Upper lobe of left lung (tissue), 6 donors: ENCODE results near the gene DUSP6. TPM values are rescaled to one million over a fixed set of nuclear protein-coding genes. Genes with fewer than 3 reads are reported as not detected.

ENCODE experiments used
- ATAC-seq, 2 donors: fragments of 200-7000 bp; cut with Tn5 transposase; one replicate each; pipeline ENCODE4 v1.9.1; 2022; ENCODE audit warnings: mild to moderate bottlenecking in 2 of 2, moderate library complexity in 2 of 2; ENCODE audit not compliant: low FRiP score in 2 of 2
- DNase-seq, 2 donors: peaks; one replicate each; pipeline ENCODE4 v3.0.0-alpha.2; 2019 to 2020
- H3K27ac ChIP-seq, 4 donors: fragments of 200-600 bp; sonication (generic); one replicate each; pipeline ENCODE4 v1.5.1; 2016 to 2019
- H3K27me3 ChIP-seq, 4 donors: fragments of 200-600 bp; sonication (generic); one replicate each; pipeline ENCODE4 v1.5.1; 2017 to 2019
- H3K36me3 ChIP-seq, 4 donors: fragments of 200-600 bp; sonication (generic); one replicate each; pipeline ENCODE4 v1.5.1; 2016 to 2019
- H3K4me1 ChIP-seq, 4 donors: fragments of 200-600 bp; sonication (generic); one replicate each; pipeline ENCODE4 v1.5.1; 2018 to 2019
- H3K4me3 ChIP-seq, 4 donors: fragments of 200-600 bp; sonication (generic); one replicate each; pipeline ENCODE4 v1.5.1; 2017 to 2019; ENCODE audit warnings: mild to moderate bottlenecking in 2 of 4, moderate library complexity in 1 of 4
- H3K9me3 ChIP-seq, 4 donors: fragments of 200-600 bp; sonication (generic); one replicate each; pipeline ENCODE4 v1.5.1; 2018 to 2019
- EP300 ChIP-seq, 4 donors: sonication (generic); formaldehyde crosslinking; IDR thresholded peaks; one replicate each; pipeline ENCODE4 v1.5.1; 2017; ENCODE audit warnings: antibody characterized with exemption in 4 of 4, control low read depth in 2 of 4
- POLR2A ChIP-seq, 4 donors: fragments of 450-650 bp; IDR thresholded peaks; one replicate each; pipeline ENCODE4 v1.5.1; 2016 to 2017; ENCODE audit warnings: antibody characterized with exemption in 4 of 4, mild to moderate bottlenecking in 2 of 4
- POLR2AphosphoS5 ChIP-seq, 2 donors: sonication (generic); formaldehyde crosslinking; IDR thresholded peaks; one replicate each; pipeline ENCODE4 v1.5.1; 2017; ENCODE audit warnings: antibody characterized with exemption in 2 of 2
- WGBS, 2 donors: methylation state at CpG; one replicate each; pipeline ENCODE4 v1.1.5; 2017 to 2018; 5-methylcytosine and 5-hydroxymethylcytosine counted together
- total RNA-seq, 6 donors: library from RNA; depleted of rRNA in 4 of 6; stranded (reverse); fragments of >200 nt in 4 of 6; gene quantifications; one replicate each; pipeline versions ENCODE4 v1.1.0 to v1.2.1, GENCODE V29; 2016 to 2021
- TF ChIP-seq, protein P1 (sequence below), 6 experiments: fragments of 450-650 bp in 4 of 6; fragments of 200-600 bp in 2 of 6; sonication (generic) in 2 of 6; IDR thresholded peaks; one replicate each; pipeline ENCODE4 v1.5.1; 2016 to 2019; ENCODE audit warnings: antibody characterized with exemption in 6 of 6
- donor health status: DM: no; HTN: no; CAD: no; lungs with moderate emphysema.
- donor health status: DM: no; HTN: yes; CAD: no; lungs with severe emphysema.

Gene DUSP6
- total RNA-seq, 6 donors from 2014 or later: 18.4 to 236 (median 86.0) TPM

DNA sequence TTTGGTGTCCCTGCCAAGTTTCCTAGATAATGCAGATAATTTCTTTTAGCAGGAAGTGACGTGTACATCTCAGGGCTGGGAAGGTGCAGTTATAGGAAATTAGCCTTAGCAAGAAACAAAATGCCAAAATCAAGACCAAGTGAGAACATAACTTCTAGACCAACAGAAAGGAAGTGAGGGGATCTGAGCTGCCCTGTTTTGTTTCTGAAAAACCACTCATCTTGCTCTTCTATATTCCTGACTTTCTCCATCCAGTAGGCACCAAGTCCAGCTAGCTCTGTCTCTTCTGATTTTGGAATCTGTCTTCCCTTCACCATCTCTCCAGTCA lies 23.9 kb upstream of the DUSP6 start:
- Histone ChIP-seq H3K4me3 (no peak overlapping the region), H3K9me3 (no peaks in the 10 kb centered on the region), H3K27me3 (no peaks in the 10 kb centered on the region), H3K36me3 (no peaks in the 10 kb centered on the region), H3K27ac (peak overlapping the region in 3 of 4 donors; percentile 12 to 45 (median 25)), H3K4me1 (peaks cover 6 to 40% (median 25%) of the 10 kb centered on the region in 4 donors)
- DNase-seq (no peak), ATAC-seq (no peak)
- TF ChIP-seq EP300 (IDR thresholded peaks at IDR 0.05) (no peak), POLR2AphosphoS5 (IDR thresholded peaks at IDR 0.05) (no peak), POLR2A (IDR thresholded peaks at IDR 0.05) (no peak)
- TF ChIP-seq, protein P1, sequence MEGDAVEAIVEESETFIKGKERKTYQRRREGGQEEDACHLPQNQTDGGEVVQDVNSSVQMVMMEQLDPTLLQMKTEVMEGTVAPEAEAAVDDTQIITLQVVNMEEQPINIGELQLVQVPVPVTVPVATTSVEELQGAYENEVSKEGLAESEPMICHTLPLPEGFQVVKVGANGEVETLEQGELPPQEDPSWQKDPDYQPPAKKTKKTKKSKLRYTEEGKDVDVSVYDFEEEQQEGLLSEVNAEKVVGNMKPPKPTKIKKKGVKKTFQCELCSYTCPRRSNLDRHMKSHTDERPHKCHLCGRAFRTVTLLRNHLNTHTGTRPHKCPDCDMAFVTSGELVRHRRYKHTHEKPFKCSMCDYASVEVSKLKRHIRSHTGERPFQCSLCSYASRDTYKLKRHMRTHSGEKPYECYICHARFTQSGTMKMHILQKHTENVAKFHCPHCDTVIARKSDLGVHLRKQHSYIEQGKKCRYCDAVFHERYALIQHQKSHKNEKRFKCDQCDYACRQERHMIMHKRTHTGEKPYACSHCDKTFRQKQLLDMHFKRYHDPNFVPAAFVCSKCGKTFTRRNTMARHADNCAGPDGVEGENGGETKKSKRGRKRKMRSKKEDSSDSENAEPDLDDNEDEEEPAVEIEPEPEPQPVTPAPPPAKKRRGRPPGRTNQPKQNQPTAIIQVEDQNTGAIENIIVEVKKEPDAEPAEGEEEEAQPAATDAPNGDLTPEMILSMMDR (IDR thresholded peaks at IDR 0.05): no peak
- WGBS, 2 donors: 46 to 59% methylated on average over 1 of the region's 1 CpG

DNA sequence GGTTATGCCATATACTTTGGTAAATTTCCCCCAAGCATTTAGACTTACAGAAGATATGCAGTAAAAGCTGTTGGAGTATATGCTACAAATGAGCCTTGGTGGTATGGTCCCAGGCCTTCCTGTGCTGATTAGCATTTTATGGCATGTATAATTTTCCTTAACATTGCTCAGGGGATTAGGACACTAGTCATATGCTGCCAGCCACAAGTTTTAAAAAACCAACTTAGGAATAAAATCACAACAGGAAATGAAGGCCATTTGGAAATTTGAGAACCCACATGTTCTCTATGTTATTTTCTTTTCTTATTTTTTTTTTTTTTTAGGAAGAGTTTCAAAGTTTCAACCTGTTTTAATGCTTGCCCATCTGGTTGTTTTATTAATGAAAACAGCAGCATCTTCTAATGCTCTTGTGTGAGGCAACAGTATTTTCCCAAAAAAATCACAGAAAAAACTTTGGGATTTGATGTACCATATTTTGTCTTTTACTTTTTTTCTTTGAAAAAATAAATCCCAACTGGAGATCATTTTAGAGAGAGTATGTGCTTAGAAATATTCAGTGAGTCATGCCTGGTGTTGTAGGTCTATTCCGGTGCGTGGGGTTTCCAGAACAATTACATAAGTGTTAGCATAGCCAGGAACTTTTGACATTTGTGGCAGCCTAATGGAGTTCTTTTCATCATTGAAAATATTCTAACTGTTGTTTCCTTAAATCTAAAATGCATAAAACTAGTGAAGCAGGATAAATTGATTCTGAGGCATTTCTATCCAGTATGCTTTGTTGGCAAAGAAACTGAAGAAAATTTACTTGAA lies 21.7 kb upstream of the DUSP6 start:
- no peaks in the 10 kb centered on the region for H3K27me3 ChIP-seq
- 34 to 49% methylated on average over 2 of the region's 2 CpGs for WGBS, 2 donors
- H3K36me3 ChIP-seq: no peaks in the 10 kb centered on the region
- H3K9me3 ChIP-seq: no peaks in the 10 kb centered on the region
- peak in 1 of 2 donors; percentile 52 for DNase-seq
- peak in 1 of 2 donors; percentile 84 for ATAC-seq
- no peak overlapping the region for H3K4me3 ChIP-seq
- peak overlapping the region in 3 of 4 donors; percentile 30 to 41 (median 35) for H3K27ac ChIP-seq
- H3K4me1 ChIP-seq: peaks cover 15 to 40% (median 25%) of the 10 kb centered on the region in 4 donors
- no peak for TF ChIP-seq POLR2AphosphoS5 (IDR thresholded peaks at IDR 0.05)
- TF ChIP-seq EP300 (IDR thresholded peaks at IDR 0.05): peak in 1 of 4 donors; percentile 27

DNA sequence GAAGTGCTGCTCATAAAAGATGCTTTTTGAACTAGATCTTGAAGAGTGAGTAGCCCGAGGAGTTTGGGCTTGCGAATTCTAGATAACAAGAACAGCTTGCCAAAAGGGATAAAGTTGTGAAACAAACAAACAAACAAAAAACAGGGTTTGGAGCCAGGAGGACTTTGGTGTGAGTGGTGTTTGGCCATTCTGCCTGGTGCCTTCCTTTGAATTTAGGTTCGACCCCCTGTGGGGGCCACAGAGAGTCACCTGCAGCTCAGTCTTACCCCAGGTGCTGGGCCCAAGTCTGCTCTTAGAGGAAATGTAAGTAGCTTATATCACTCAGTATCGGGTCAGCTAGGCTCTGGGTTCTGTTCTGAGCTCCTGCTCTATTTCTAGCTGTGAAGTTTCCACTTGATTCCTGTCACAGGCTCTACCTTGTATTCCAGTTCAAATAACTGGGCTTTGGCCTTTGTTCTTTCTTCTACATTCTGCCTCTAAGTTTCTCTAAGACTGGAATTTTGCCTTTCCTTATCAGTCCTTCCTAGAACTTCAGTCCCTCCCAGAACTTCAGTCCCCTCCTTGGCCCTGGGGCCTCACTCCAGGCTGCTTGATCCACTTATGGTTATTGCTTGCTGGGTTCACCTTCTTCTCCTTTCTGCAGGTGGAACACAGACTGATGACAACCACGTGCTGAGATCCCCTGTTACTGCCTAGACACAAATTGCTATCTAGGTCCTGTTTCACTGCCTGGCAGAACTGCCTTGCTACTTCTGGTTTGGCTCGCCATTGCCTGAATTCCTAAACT lies 20.5 kb upstream of the DUSP6 start:
- H3K4me3 ChIP-seq: no peak overlapping the region
- TF ChIP-seq POLR2AphosphoS5 (IDR thresholded peaks at IDR 0.05) (no peak), EP300 (IDR thresholded peaks at IDR 0.05) (no peak), POLR2A (IDR thresholded peaks at IDR 0.05) (no peak)
- TF ChIP-seq, protein P1 (IDR thresholded peaks at IDR 0.05): no peak
- 63 to 66% methylated on average over 6 of the region's 6 CpGs for WGBS, 2 donors
- no peaks in the 10 kb centered on the region for H3K27me3 ChIP-seq
- H3K4me1 ChIP-seq: peaks cover 15 to 40% (median 25%) of the 10 kb centered on the region in 4 donors
- DNase-seq (peak in 1 of 2 donors; percentile 33), ATAC-seq (no peak)
- no peaks in the 10 kb centered on the region for H3K36me3 ChIP-seq
- no peaks in the 10 kb centered on the region for H3K9me3 ChIP-seq
- H3K27ac ChIP-seq: peak overlapping the region in 3 of 4 donors; percentile 2 to 48 (median 35)

DNA sequence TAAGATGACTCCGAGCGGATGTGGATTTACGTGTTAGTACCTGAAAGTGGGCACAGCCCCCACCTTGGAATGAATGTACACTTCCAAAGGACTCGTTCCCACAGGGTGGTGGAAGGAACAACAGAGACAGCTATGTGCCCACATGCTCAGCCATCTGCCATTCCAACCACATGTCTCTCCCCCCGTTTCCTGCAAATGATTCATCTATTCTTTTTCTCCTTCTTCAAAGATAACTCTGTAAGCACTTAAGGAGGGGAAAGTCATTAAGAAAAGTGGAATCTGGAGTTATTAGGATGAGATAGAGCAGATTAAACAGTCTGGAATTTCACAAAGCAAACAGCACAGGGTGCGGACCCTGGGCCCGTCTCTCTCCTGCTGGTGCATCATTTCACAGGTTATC lies 18.5 kb upstream of the DUSP6 start:
- H3K27me3 ChIP-seq: no peaks in the 10 kb centered on the region
- 75 to 77% methylated on average over 7 of the region's 7 CpGs for WGBS, 2 donors
- DNase-seq: no peak
- no peaks in the 10 kb centered on the region for H3K36me3 ChIP-seq
- H3K9me3 ChIP-seq: no peaks in the 10 kb centered on the region
- ATAC-seq: no peak
- no peak overlapping the region for H3K4me3 ChIP-seq
- H3K4me1 ChIP-seq: peaks cover 12 to 37% (median 22%) of the 10 kb centered on the region in 4 donors
- H3K27ac ChIP-seq: no peak overlapping the region
- no peak for TF ChIP-seq EP300 (IDR thresholded peaks at IDR 0.05)
- no peak for TF ChIP-seq POLR2AphosphoS5 (IDR thresholded peaks at IDR 0.05)
- no peak for TF ChIP-seq POLR2A (IDR thresholded peaks at IDR 0.05)
- TF ChIP-seq, protein P1 (IDR thresholded peaks at IDR 0.05): no peak

DNA sequence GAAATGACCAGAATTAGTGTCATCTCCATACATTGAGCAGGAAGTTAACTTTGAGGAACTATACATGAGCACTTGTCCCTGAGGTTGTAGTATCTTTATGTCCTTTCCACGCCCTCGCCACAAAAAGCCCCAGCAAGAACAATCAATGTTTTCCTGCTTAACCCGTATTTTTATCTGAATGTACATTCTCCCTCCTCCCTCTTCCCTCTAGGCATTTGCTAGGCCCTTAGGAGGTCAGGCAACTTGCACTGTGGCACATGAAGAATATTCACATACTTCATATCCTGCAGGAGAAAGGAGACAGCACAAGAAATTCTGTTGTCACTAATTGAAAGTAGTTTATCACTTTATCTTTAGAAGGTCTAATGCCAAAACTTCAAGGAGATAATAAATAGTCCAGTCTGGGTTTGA lies 18.1 kb upstream of the DUSP6 start:
- WGBS, 2 donors: 63 to 72% methylated on average over 3 of the region's 3 CpGs
- TF ChIP-seq, protein P1 (IDR thresholded peaks at IDR 0.05): no peak
- TF ChIP-seq POLR2AphosphoS5 (IDR thresholded peaks at IDR 0.05) (no peak), EP300 (IDR thresholded peaks at IDR 0.05) (no peak), POLR2A (IDR thresholded peaks at IDR 0.05) (no peak)
- DNase-seq (no peak), ATAC-seq (no peak)
- no peaks in the 10 kb centered on the region for H3K36me3 ChIP-seq
- no peak overlapping the region for H3K4me3 ChIP-seq
- H3K27ac ChIP-seq: no peak overlapping the region
- peaks cover 12 to 34% (median 22%) of the 10 kb centered on the region in 4 donors for H3K4me1 ChIP-seq
- H3K9me3 ChIP-seq: no peaks in the 10 kb centered on the region
- no peaks in the 10 kb centered on the region for H3K27me3 ChIP-seq
